HG03520 (cell line): ENCODE data around the gene MT1X.

Source experiments
- ATAC-seq: cut with Tn5 transposase; IDR thresholded peaks from one replicate; pipeline ENCODE4 v1.9.1; 2021; ENCODE audit warnings: mild to moderate bottlenecking, moderate library complexity; ENCODE audit not compliant: unreplicated experiment

MT1X gene

GRCh38 chr16:56675685-56676210 is 6.5 kb upstream of the MT1X start:
- ATAC-seq: no peak

- no peak for ATAC-seq
These were observed 4.8 kb upstream of the MT1X start for GRCh38 chr16:56677474-56677873.

- ATAC-seq: no peak
These were observed 3.1 kb upstream of the MT1X start for GRCh38 chr16:56679078-56679730.

GRCh38 chr16:56679818-56680217 is 2.5 kb upstream of the MT1X start:
- no peak for ATAC-seq

GRCh38 chr16:56682703-56683397 is 580 bp downstream of the MT1X start:
- no peak for ATAC-seq

GRCh38 chr16:56683424-56684172 is 1.3 kb downstream of the MT1X start:
- no peak for ATAC-seq

- ATAC-seq: no peak
These were observed 2.1 kb downstream of the MT1X start for GRCh38 chr16:56684256-56684925.

- no peak for ATAC-seq
These were observed 2.8 kb downstream of the MT1X start for GRCh38 chr16:56684926-56685590.

- ATAC-seq: no peak
These were observed 4.5 kb downstream of the MT1X start for GRCh38 chr16:56686758-56687157.

GRCh38 chr16:56688762-56689161 is 6.5 kb downstream of the MT1X start:
- no peak for ATAC-seq

GRCh38 chr16:56689171-56689570 is 6.9 kb downstream of the MT1X start:
- ATAC-seq: no peak

- ATAC-seq: no peak
These were observed 8.3 kb downstream of the MT1X start for GRCh38 chr16:56690420-56691122.

- no peak for ATAC-seq
These were observed 9.6 kb downstream of the MT1X start for GRCh38 chr16:56691885-56692284.

- no peak for ATAC-seq
These were observed 13.0 kb downstream of the MT1X start for GRCh38 chr16:56695246-56695645.

- ATAC-seq: no peak
These were observed 15.3 kb downstream of the MT1X start for GRCh38 chr16:56697456-56698155.

GRCh38 chr16:56700195-56700594 is 17.9 kb downstream of the MT1X start:
- ATAC-seq: no peak

GRCh38 chr16:56700631-56701030 is 18.4 kb downstream of the MT1X start:
- no peak for ATAC-seq

GRCh38 chr16:56701534-56701933 is 19.3 kb downstream of the MT1X start:
- no peak for ATAC-seq

GRCh38 chr16:56702836-56703235 is 20.6 kb downstream of the MT1X start:
- ATAC-seq: no peak
